Spleen (tissue), 7 donors: ENCODE measurements around the gene FAM78B.

Experiments
- CTCF ChIP-seq, 11 experiments: fragments of 200-600 bp in 7 of 11; fragments of 450-650 bp in 4 of 11; sonication (generic) in 4 of 11; IDR thresholded peaks in 8 of 11; conservative IDR thresholded peaks in 3 of 11; 1 replicate in 7 of 11; 2 replicates in 4 of 11; pipeline versions ENCODE4 v1.4.0 to v1.8.0; 2016 to 2021; ENCODE audit warnings: antibody characterized with exemption in 11 of 11, inconsistent platforms in 4 of 11, mild to moderate bottlenecking in 1 of 11
- POLR2A ChIP-seq, 3 donors: fragments of 450-650 bp; IDR thresholded peaks; one replicate each; pipeline ENCODE4 v1.5.1; 2017; ENCODE audit warnings: antibody characterized with exemption in 3 of 3, mild to moderate bottlenecking in 1 of 3
- donor health status: DM: no; HTN: no; CAD: no; lungs with moderate emphysema.
- donor health status: DM: no; HTN: no; CAD: no.
- donor health status: DM: no; HTN: no; CAD: no.

- TF ChIP-seq CTCF (IDR thresholded peaks at IDR 0.05 in 8 of 11, conservative IDR thresholded peaks at IDR 0.05 in 3 of 11), result no peak
- TF ChIP-seq POLR2A (IDR thresholded peaks at IDR 0.05), result no peak
Measured at GRCh38 chr1:166088572-166088955, 78.2 kb downstream of the FAM78B start.
